Mesothelial cell of epicardium (in vitro differentiated cells): ENCODE measurements around the gene MAST4. TPM values are rescaled to one million over a fixed set of nuclear protein-coding genes. Genes with fewer than 3 reads are reported as not detected.
A peak's percentile ranks its signal among the peaks of the same experiment; 100 is the strongest.

ENCODE experiments used
- DNase-seq, 2 experiments: peaks; one replicate each; pipeline ENCODE4 v3.0.0; 2021; ENCODE audit warnings: low spot score in 2 of 2; ENCODE audit not compliant: unreplicated experiment in 2 of 2
- H3K27ac Mint-ChIP-seq: 2 replicates; pipeline ENCODE4 v1.8.0; 2021; ENCODE audit warnings: mixed read lengths
- H3K27me3 Mint-ChIP-seq: 2 replicates; pipeline ENCODE4 v1.8.0; 2021; ENCODE audit warnings: low read depth, mixed read lengths
- H3K36me3 Mint-ChIP-seq: 2 replicates; pipeline ENCODE4 v1.8.0; 2021; ENCODE audit warnings: mixed read lengths
- H3K4me1 Mint-ChIP-seq: 2 replicates; pipeline ENCODE4 v1.8.0; 2021; ENCODE audit warnings: mixed read lengths
- H3K4me3 Mint-ChIP-seq: 2 replicates; pipeline ENCODE4 v1.8.0; 2021; ENCODE audit warnings: mild to moderate bottlenecking, moderate library complexity, mixed read lengths
- H3K9me3 Mint-ChIP-seq: 2 replicates; pipeline ENCODE4 v1.8.0; 2021; ENCODE audit warnings: mixed read lengths
- CTCF ChIP-seq: fragments of 200-600 bp; sonication (generic); IDR thresholded peaks from one replicate; pipeline ENCODE4 v1.5.0; 2021; ENCODE audit warnings: antibody characterized with exemption; ENCODE audit not compliant: unreplicated experiment
- total RNA-seq: library from RNA; stranded (reverse); gene quantifications from 3 replicates; pipeline ENCODE4 v1.2.1, GENCODE V29; 2021

MAST4 gene
- total RNA-seq, 1 donor from 2014 or later, result 29.8 TPM

- H3K27ac Mint-ChIP-seq, result no peak overlapping the region
- peaks cover 48% of the 10 kb centered on the region for H3K4me1 Mint-ChIP-seq
- DNase-seq, result no peak
- H3K27me3 Mint-ChIP-seq, result no peaks in the 10 kb centered on the region
- no peaks in the 10 kb centered on the region for H3K9me3 Mint-ChIP-seq
- no peak overlapping the region for H3K4me3 Mint-ChIP-seq
- H3K36me3 Mint-ChIP-seq, result no peaks in the 10 kb centered on the region
- no peak for TF ChIP-seq CTCF
These were observed 293.3 kb downstream of the MAST4 start for GRCh38 chr5:66889524-66889923.

- Mint-ChIP-seq H3K4me3 (no peak overlapping the region), H3K27ac (peak overlapping the region; percentile 91), H3K9me3 (no peaks in the 10 kb centered on the region), H3K4me1 (peaks cover 34% of the 10 kb centered on the region), H3K27me3 (no peaks in the 10 kb centered on the region), H3K36me3 (no peaks in the 10 kb centered on the region)
- no peak for TF ChIP-seq CTCF
- DNase-seq, result no peak
These were observed 295.2 kb downstream of the MAST4 start for GRCh38 chr5:66891184-66891925.

GRCh38 chr5:66892716-66893115 is 296.5 kb downstream of the MAST4 start:
- H3K9me3 Mint-ChIP-seq, result no peaks in the 10 kb centered on the region
- no peak for TF ChIP-seq CTCF
- no peaks in the 10 kb centered on the region for H3K27me3 Mint-ChIP-seq
- DNase-seq, result no peak
- H3K4me3 Mint-ChIP-seq, result no peak overlapping the region
- H3K4me1 Mint-ChIP-seq, result peaks cover 41% of the 10 kb centered on the region
- H3K27ac Mint-ChIP-seq, result no peak overlapping the region
- H3K36me3 Mint-ChIP-seq, result no peaks in the 10 kb centered on the region

- H3K4me1 Mint-ChIP-seq, result peaks cover 40% of the 10 kb centered on the region
- no peaks in the 10 kb centered on the region for H3K36me3 Mint-ChIP-seq
- H3K27me3 Mint-ChIP-seq, result no peaks in the 10 kb centered on the region
- TF ChIP-seq CTCF, result no peak
- no peaks in the 10 kb centered on the region for H3K9me3 Mint-ChIP-seq
- no peak for DNase-seq
- H3K27ac Mint-ChIP-seq, result no peak overlapping the region
- H3K4me3 Mint-ChIP-seq, result no peak overlapping the region
These were observed 298.5 kb downstream of the MAST4 start for GRCh38 chr5:66894480-66895240.

GRCh38 chr5:66896171-66896570 is 300.0 kb downstream of the MAST4 start:
- DNase-seq, result no peak
- no peak for TF ChIP-seq CTCF
- Mint-ChIP-seq H3K36me3 (no peaks in the 10 kb centered on the region), H3K9me3 (no peaks in the 10 kb centered on the region), H3K4me1 (peaks cover 44% of the 10 kb centered on the region), H3K4me3 (no peak overlapping the region), H3K27ac (no peak overlapping the region), H3K27me3 (no peaks in the 10 kb centered on the region)
